ENCODE data around the gene KMO. TPM values are rescaled to one million over a fixed set of nuclear protein-coding genes. Genes with fewer than 3 reads are reported as not detected.

KMO gene
- total RNA-seq, 1 experiment from 2014 or later = 0.07 TPM

DNA sequence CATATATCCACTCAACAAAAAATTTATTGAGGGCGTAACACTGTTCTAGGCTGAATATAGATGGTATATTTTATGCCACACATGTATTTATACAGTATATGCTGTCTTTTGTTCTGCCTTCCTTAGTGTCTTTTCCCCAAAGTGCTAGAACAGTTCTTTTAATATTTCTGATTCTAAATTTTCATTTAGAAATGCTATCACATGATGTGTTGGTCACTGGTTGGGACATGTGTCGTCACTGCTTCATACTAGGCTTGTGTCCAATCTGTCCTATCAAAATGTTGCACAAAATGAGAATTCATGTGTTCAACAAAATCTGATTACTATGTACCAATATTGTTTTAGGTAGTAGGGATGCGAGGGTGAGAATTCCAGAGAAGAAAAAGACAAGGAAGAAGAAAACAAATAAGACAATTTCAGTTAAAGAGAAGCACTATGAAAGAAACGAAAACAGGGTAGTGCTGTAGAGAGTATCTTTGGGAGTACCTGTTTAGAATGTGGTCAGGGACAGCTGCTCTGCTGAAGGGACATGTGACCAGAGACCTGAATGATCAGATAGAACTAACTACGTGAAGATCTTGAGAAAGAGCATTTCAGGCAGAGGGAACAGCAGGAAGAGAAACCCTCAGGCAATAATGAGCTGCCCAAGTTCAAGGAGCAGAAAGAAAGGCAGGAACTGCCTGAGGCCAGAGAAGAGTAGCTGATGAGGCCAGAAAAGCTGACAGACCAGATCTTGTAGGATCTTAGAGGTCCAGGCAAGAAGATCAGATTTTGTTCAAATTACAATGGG, 1.3 kb downstream of the KMO start:
- TF ChIP-seq EZH2 (IDR thresholded peaks at IDR 0.05; ENCODE audit: low read depth) = no peak
- TF ChIP-seq CTCF (conservative IDR thresholded peaks at IDR 0.05) = no peak
- peak overlapping the region; percentile 9; the same call in 1 of the 2 replicates for H2AFZ ChIP-seq
- no peaks in the 10 kb centered on the region for H3K9me2 ChIP-seq (ENCODE audit: insufficient read depth)
- H3K79me2 ChIP-seq (ENCODE audit: low read depth) = no peaks in the 10 kb centered on the region
- H3F3A ChIP-seq (ENCODE audit: insufficient read depth, low read depth) = peaks cover 5% of the 10 kb centered on the region; the same call in 1 of the 2 replicates
- H4K20me1 ChIP-seq (ENCODE audit: insufficient read depth) = no peaks in the 10 kb centered on the region
- intact Hi-C loops (cut with micrococcal nuclease; ENCODE audit: unreplicated experiment) = loop anchor here (5.0 kb wide), 2 partner anchors 59 to 174 kb away; no protein-coding TSS in a partner anchor
- H3K4me3 ChIP-seq = no peak overlapping the region
- peak; percentile 34 to 73 for DNase-seq
- no peaks in the 10 kb centered on the region for H3K27me3 ChIP-seq (ENCODE audit: insufficient read depth, low read depth)
- peak overlapping the region; percentile 23 for H3K27ac ChIP-seq
- CTCF ChIA-PET = interaction anchor here (0.8 kb wide), 1 partner anchor 77 kb away, joined by 4 read pairs; no protein-coding TSS in a partner anchor
- POLR2A ChIA-PET (ENCODE audit: unreplicated experiment) = interaction anchor here (0.6 to 0.7 kb wide), 2 partner anchors 14 to 94 kb away, joined by 3 to 4 read pairs; partner anchors contain the start of gene FH
- peaks cover 28% of the 10 kb centered on the region for H3K4me1 ChIP-seq (replicated peaks; ENCODE audit: insufficient read depth)
- no peaks in the 10 kb centered on the region; the same call in 1 of the 2 replicates for H3K9me3 ChIP-seq (ENCODE audit: insufficient read depth, low read depth)
- no TSS peak for BruUV-seq (replicated peaks)
- peak overlapping the region; percentile 23 for H3K4me2 ChIP-seq
- H3K36me3 ChIP-seq (ENCODE audit: low read depth) = no peaks in the 10 kb centered on the region

GRCh38 chr1:241536304-241536703, 4.1 kb downstream of the KMO start:
- POLR2A ChIA-PET (ENCODE audit: unreplicated experiment) = no interaction called here
- no peaks in the 10 kb centered on the region for H3K36me3 ChIP-seq (ENCODE audit: low read depth)
- H3K4me2 ChIP-seq = no peak overlapping the region
- H3F3A ChIP-seq (ENCODE audit: insufficient read depth, low read depth) = peaks cover 5% of the 10 kb centered on the region; the same call in 1 of the 2 replicates
- H2AFZ ChIP-seq = no peak overlapping the region
- no peaks in the 10 kb centered on the region for H3K79me2 ChIP-seq (ENCODE audit: low read depth)
- no peaks in the 10 kb centered on the region; the same call in 1 of the 2 replicates for H3K9me3 ChIP-seq (ENCODE audit: insufficient read depth, low read depth)
- no TSS peak for BruUV-seq (replicated peaks)
- H3K9me2 ChIP-seq (ENCODE audit: insufficient read depth) = no peaks in the 10 kb centered on the region
- no peak overlapping the region for H3K4me3 ChIP-seq
- CTCF ChIA-PET = no interaction called here
- H3K27ac ChIP-seq = no peak overlapping the region
- no peaks in the 10 kb centered on the region for H4K20me1 ChIP-seq (ENCODE audit: insufficient read depth)
- H3K4me1 ChIP-seq (replicated peaks; ENCODE audit: insufficient read depth) = peaks cover 25% of the 10 kb centered on the region
- DNase-seq = no peak
- no peaks in the 10 kb centered on the region for H3K27me3 ChIP-seq (ENCODE audit: insufficient read depth, low read depth)
- TF ChIP-seq CTCF (conservative IDR thresholded peaks at IDR 0.05) (no peak), EZH2 (IDR thresholded peaks at IDR 0.05; ENCODE audit: low read depth) (no peak)
- intact Hi-C loops (cut with micrococcal nuclease; ENCODE audit: unreplicated experiment) = no loop called here

DNA sequence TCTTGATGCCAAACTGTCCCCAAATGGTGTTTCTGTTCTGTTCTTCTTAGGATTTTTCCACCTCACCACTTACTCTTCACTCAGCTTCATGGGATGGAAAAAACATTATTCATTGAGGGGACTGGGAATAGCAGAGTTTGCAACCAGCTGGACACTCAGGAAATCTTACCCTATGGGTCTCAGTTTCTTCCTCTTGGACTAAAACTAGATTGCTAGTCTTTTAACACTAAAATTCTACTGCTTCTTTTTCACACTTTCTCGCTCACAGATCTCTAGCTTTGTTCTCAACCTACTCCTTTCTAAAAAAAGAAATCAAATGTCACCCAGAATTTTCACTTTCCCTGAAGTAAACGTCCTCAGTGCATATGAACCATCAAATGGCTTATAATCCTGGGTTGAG, 4.8 kb downstream of the KMO start:
- intact Hi-C loops (cut with micrococcal nuclease; ENCODE audit: unreplicated experiment) = no loop called here
- Histone ChIP-seq H3K4me1 (replicated peaks; ENCODE audit: insufficient read depth) (peaks cover 25% of the 10 kb centered on the region), H3K9me2 (ENCODE audit: insufficient read depth) (no peaks in the 10 kb centered on the region), H3K9me3 (ENCODE audit: insufficient read depth, low read depth) (peaks cover 3% of the 10 kb centered on the region; the same call in 1 of the 2 replicates), H3K27me3 (ENCODE audit: insufficient read depth, low read depth) (no peaks in the 10 kb centered on the region), H3K27ac (no peak overlapping the region), H4K20me1 (ENCODE audit: insufficient read depth) (no peaks in the 10 kb centered on the region), H3F3A (ENCODE audit: insufficient read depth, low read depth) (peaks cover 6% of the 10 kb centered on the region; the same call in 1 of the 2 replicates), H2AFZ (no peak overlapping the region), H3K36me3 (ENCODE audit: low read depth) (no peaks in the 10 kb centered on the region), H3K4me3 (no peak overlapping the region), H3K79me2 (ENCODE audit: low read depth) (no peaks in the 10 kb centered on the region), H3K4me2 (no peak overlapping the region)
- ChIA-PET POLR2A (ENCODE audit: unreplicated experiment) (no interaction called here), CTCF (no interaction called here)
- no TSS peak for BruUV-seq (replicated peaks)
- DNase-seq = no peak
- no peak for TF ChIP-seq CTCF (conservative IDR thresholded peaks at IDR 0.05)
- no peak for TF ChIP-seq EZH2 (IDR thresholded peaks at IDR 0.05; ENCODE audit: low read depth)
